ENCODE data around the gene UBXN1.
"Not testable (repeated sequence)": the region's sequence is repeated elsewhere in the genome, so short reads cannot be mapped to it uniquely, and the experiment has no call there.

UBXN1 gene

GRCh38 chr11:62708392-62708791 lies 29.5 kb upstream of the UBXN1 start:
- H3K27ac ChIP-seq, result peak overlapping the region; percentile 75
- TF ChIP-seq ZFX (IDR thresholded peaks at IDR 0.05) (no peak), CTCF (conservative IDR thresholded peaks at IDR 0.05) (no peak)

- peak within 1 kb of the TSS; percentile 87 for H3K27ac ChIP-seq
- no peak for TF ChIP-seq ZFX (IDR thresholded peaks at IDR 0.05)
- TF ChIP-seq CTCF (conservative IDR thresholded peaks at IDR 0.05), result no peak
Measured at GRCh38 chr11:62707277-62707861, 28.5 kb upstream of the UBXN1 start, which contains the start of the genes BSCL2 and GNG3. BSCL2 (minus strand) TSS chr11:62707424; CDS start chr11:62707195, 229 bp downstream. GNG3 (plus strand) TSS chr11:62707676; CDS start chr11:62708296, 620 bp downstream.

- TF ChIP-seq CTCF (conservative IDR thresholded peaks at IDR 0.05), result no peak
- no peak for TF ChIP-seq ZFX (IDR thresholded peaks at IDR 0.05)
- H3K27ac ChIP-seq, result peak overlapping the region; percentile 87
Measured at GRCh38 chr11:62706850-62707247, 28.0 kb upstream of the UBXN1 start.

GRCh38 chr11:62705880-62706849 lies 27.3 kb upstream of the UBXN1 start:
- peak overlapping the region; percentile 87 for H3K27ac ChIP-seq
- TF ChIP-seq ZFX (IDR thresholded peaks at IDR 0.05) (no peak), CTCF (conservative IDR thresholded peaks at IDR 0.05) (no peak)

- peak overlapping the region; percentile 87 for H3K27ac ChIP-seq
- TF ChIP-seq ZFX (IDR thresholded peaks at IDR 0.05) (no peak), CTCF (conservative IDR thresholded peaks at IDR 0.05) (no peak)
Measured at GRCh38 chr11:62705413-62705812, 26.5 kb upstream of the UBXN1 start.

- not testable (repeated sequence) for H3K27ac ChIP-seq
Measured at GRCh38 chr11:62703921-62704320, 25.0 kb upstream of the UBXN1 start.

- no peak overlapping the region for H3K27ac ChIP-seq
- TF ChIP-seq ZFX (IDR thresholded peaks at IDR 0.05), result no peak
- no peak for TF ChIP-seq CTCF (conservative IDR thresholded peaks at IDR 0.05)
Measured at GRCh38 chr11:62702246-62702645, 23.4 kb upstream of the UBXN1 start.
